Activated T-cell treated with anti-CD3 and anti-CD28 coated beads, Interleukin-2, amount 50 U/mL, for 4 hours (primary cell): ENCODE results near the gene WNT2B. TPM values are rescaled to one million over a fixed set of nuclear protein-coding genes. Genes with fewer than 3 reads are reported as not detected.
"Not testable (repeated sequence)": the region's sequence is repeated elsewhere in the genome, so short reads cannot be mapped to it uniquely, and the experiment has no call there.

Experiments used
- ATAC-seq, 2 donors: fragments of 200-7000 bp; cut with Tn5 transposase; one replicate each; pipeline ENCODE4 v1.10.0; 2021
- DNase-seq: peaks from one replicate; pipeline ENCODE4 v3.0.0-alpha.2; 2020
- H3K27me3 Mint-ChIP-seq: one replicate; pipeline ENCODE4 v1.8.0; 2021; ENCODE audit warnings: low read depth, mixed read lengths
- H3K36me3 Mint-ChIP-seq: one replicate; pipeline ENCODE4 v1.8.0; 2022; ENCODE audit warnings: mixed read lengths; ENCODE audit not compliant: insufficient read depth
- H3K4me1 Mint-ChIP-seq: one replicate; pipeline ENCODE4 v1.8.0; 2021; ENCODE audit warnings: low read depth, mixed read lengths
- H3K4me3 Mint-ChIP-seq: one replicate; pipeline ENCODE4 v1.8.0; 2021; ENCODE audit warnings: mild to moderate bottlenecking, moderate library complexity, mixed read lengths
- H3K9me3 Mint-ChIP-seq: one replicate; pipeline ENCODE4 v1.8.0; 2021; ENCODE audit warnings: mixed read lengths
- total RNA-seq, 3 donors: library from RNA; stranded (reverse); gene quantifications; one replicate each; pipeline ENCODE4 v1.2.1, GENCODE V29; 2021

The WNT2B gene
- total RNA-seq, result under 1 TPM in 2 of 3 donors, not detected in 1; 0.05 to 0.24 TPM

- peaks cover 11% of the 10 kb centered on the region for H3K4me1 Mint-ChIP-seq
- H3K9me3 Mint-ChIP-seq, result no peaks in the 10 kb centered on the region
- ATAC-seq, result peak; percentile 78 to 86
- peaks cover 24% of the 10 kb centered on the region for H3K27me3 Mint-ChIP-seq
- peak; percentile 36 for DNase-seq
- no peaks in the 10 kb centered on the region for H3K36me3 Mint-ChIP-seq
- peak within 1 kb of the TSS; percentile 77 for H3K4me3 Mint-ChIP-seq
Observed at GRCh38 chr1:112508278-112509004, at the start of gene WNT2B. WNT2B (plus strand) TSS chr1:112508965; CDS start chr1:112509263, 298 bp downstream.

DNA sequence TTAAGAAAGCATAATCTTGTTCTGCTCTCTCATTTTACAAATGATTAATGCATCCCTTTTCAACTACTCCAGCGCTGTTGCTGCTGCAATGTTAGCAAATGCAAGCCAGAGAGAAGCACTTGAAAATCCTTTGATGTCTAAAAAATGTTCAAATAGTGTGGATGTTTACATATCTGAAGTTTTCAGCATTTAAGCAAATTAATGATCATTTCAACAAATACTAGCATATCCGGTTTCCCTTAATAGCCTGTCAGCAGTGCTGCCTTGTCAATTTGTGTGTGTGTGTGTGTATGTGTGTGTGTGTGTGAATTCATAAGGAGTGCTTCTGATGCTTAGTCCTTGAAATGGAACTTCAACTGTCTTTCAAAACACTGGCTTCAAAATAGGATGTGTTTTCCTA, 48.1 kb upstream of the WNT2B start:
- no peak for DNase-seq
- Mint-ChIP-seq H3K4me1 (peaks cover 1% of the 10 kb centered on the region), H3K27me3 (peaks cover 6% of the 10 kb centered on the region), H3K4me3 (no peak overlapping the region), H3K36me3 (no peaks in the 10 kb centered on the region), H3K9me3 (no peaks in the 10 kb centered on the region)
- no peak for ATAC-seq

DNA sequence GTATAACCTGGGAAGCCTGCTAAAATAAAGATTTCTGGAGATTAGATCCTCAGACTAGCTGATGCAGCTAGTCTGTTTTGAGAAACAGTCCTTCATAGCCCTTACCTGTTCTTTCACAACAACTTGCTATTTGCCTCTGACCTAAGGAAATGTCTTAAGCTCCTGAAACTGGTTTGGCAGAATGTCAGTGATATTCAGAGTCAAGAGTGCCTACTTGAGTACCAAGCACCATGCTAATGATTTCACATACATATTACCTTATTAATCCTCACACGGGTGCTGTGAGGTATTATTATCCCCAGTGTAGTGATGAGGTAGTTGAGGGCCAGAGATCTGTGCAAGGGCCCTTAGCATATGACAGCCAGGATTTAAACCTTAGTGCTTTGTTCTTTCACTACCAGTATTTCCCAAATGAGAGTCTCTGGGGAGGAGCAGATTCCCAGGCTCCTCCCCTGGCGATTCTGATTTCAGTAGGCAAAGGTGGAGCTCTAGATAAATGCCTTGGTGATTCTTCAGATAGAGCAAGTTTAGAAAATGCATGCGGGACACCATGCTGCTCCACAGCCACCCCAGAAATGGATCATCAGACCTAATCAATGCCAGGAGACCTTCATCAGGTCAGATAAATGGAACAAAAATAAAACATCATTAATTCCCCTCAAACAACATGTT, 47.4 kb upstream of the WNT2B start:
- H3K4me3 Mint-ChIP-seq, result no peak overlapping the region
- peaks cover 7% of the 10 kb centered on the region for H3K4me1 Mint-ChIP-seq
- H3K36me3 Mint-ChIP-seq, result no peaks in the 10 kb centered on the region
- no peaks in the 10 kb centered on the region for H3K9me3 Mint-ChIP-seq
- ATAC-seq (no peak), DNase-seq (no peak)
- H3K27me3 Mint-ChIP-seq, result peaks cover 6% of the 10 kb centered on the region

- Mint-ChIP-seq H3K36me3 (no peaks in the 10 kb centered on the region), H3K27me3 (peaks cover 2% of the 10 kb centered on the region), H3K4me1 (peaks cover 7% of the 10 kb centered on the region), H3K4me3 (no peak overlapping the region), H3K9me3 (no peaks in the 10 kb centered on the region)
- no peak for ATAC-seq
- no peak for DNase-seq
Observed at GRCh38 chr1:112462953-112463279, 45.8 kb upstream of the WNT2B start.

GRCh38 chr1:112464501-112464900, 44.3 kb upstream of the WNT2B start:
- Mint-ChIP-seq H3K4me3 (no peak overlapping the region), H3K4me1 (peaks cover 7% of the 10 kb centered on the region), H3K9me3 (no peaks in the 10 kb centered on the region), H3K27me3 (peaks cover 8% of the 10 kb centered on the region), H3K36me3 (no peaks in the 10 kb centered on the region)
- DNase-seq (no peak), ATAC-seq (no peak)

GRCh38 chr1:112465122-112465521, 43.6 kb upstream of the WNT2B start:
- H3K4me3 Mint-ChIP-seq, result no peak overlapping the region
- H3K36me3 Mint-ChIP-seq, result no peaks in the 10 kb centered on the region
- DNase-seq (no peak), ATAC-seq (no peak)
- H3K4me1 Mint-ChIP-seq, result peaks cover 7% of the 10 kb centered on the region
- peaks cover 12% of the 10 kb centered on the region for H3K27me3 Mint-ChIP-seq
- H3K9me3 Mint-ChIP-seq, result no peaks in the 10 kb centered on the region

- Mint-ChIP-seq H3K36me3 (no peaks in the 10 kb centered on the region), H3K4me1 (peaks cover 7% of the 10 kb centered on the region), H3K9me3 (no peaks in the 10 kb centered on the region), H3K4me3 (peak overlapping the region; percentile 82), H3K27me3 (peaks cover 19% of the 10 kb centered on the region)
- DNase-seq, result peak; percentile 84
- ATAC-seq, result peak; percentile 97 to 98
Observed at GRCh38 chr1:112466078-112466660, 42.6 kb upstream of the WNT2B start.

GRCh38 chr1:112470324-112470723, 38.4 kb upstream of the WNT2B start:
- not testable (repeated sequence) for DNase-seq, H3K9me3 Mint-ChIP-seq, H3K4me3 Mint-ChIP-seq, H3K4me1 Mint-ChIP-seq, H3K36me3 Mint-ChIP-seq, ATAC-seq
- peaks cover 46% of the 10 kb centered on the region for H3K27me3 Mint-ChIP-seq

- peaks cover 47% of the 10 kb centered on the region for H3K27me3 Mint-ChIP-seq
Observed at GRCh38 chr1:112470966-112471365, 37.8 kb upstream of the WNT2B start.

GRCh38 chr1:112472142-112472541, 36.6 kb upstream of the WNT2B start:
- DNase-seq (no peak), ATAC-seq (no peak)
- Mint-ChIP-seq H3K9me3 (peaks cover 5% of the 10 kb centered on the region), H3K4me1 (no peaks in the 10 kb centered on the region), H3K36me3 (peaks cover 1% of the 10 kb centered on the region), H3K4me3 (no peak overlapping the region), H3K27me3 (peaks cover 47% of the 10 kb centered on the region)

More at GRCh38 chr1:112470966-112471365, 37.8 kb upstream of the WNT2B start:
- DNase-seq (no peak), ATAC-seq (no peak)
- Mint-ChIP-seq H3K4me1 (peaks cover 4% of the 10 kb centered on the region), H3K9me3 (no peaks in the 10 kb centered on the region), H3K4me3 (no peak overlapping the region), H3K36me3 (no peaks in the 10 kb centered on the region)

GRCh38 chr1:112477550-112477949, 31.2 kb upstream of the WNT2B start:
- Mint-ChIP-seq H3K27me3 (peaks cover 31% of the 10 kb centered on the region), H3K9me3 (peaks cover 24% of the 10 kb centered on the region), H3K4me3 (no peak overlapping the region), H3K4me1 (no peaks in the 10 kb centered on the region), H3K36me3 (peaks cover 4% of the 10 kb centered on the region)
- DNase-seq (no peak), ATAC-seq (no peak)

DNA sequence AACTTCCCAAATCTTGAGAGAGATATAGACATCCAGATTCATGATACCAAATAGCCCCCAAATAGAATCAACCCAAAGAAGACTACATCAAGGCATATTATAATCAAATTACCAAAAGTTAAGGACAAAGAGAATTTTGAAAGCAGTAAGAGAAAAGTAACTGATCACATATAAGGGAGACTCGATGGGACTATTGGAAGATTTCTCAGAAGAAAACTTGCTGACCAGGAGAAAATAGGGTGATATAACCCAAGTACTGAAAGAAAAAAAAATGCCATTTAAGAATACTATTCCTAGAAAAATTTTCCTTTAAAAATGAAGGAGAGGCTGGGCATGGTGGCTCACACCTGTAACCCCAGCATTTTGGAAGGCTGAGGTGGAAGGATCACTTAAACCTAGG, 30.5 kb upstream of the WNT2B start:
- no peak overlapping the region for H3K4me3 Mint-ChIP-seq
- peaks cover 4% of the 10 kb centered on the region for H3K36me3 Mint-ChIP-seq
- peaks cover 24% of the 10 kb centered on the region for H3K9me3 Mint-ChIP-seq
- peaks cover 27% of the 10 kb centered on the region for H3K27me3 Mint-ChIP-seq
- no peak for ATAC-seq
- H3K4me1 Mint-ChIP-seq, result no peaks in the 10 kb centered on the region
- DNase-seq, result no peak

- H3K27me3 Mint-ChIP-seq, result peaks cover 10% of the 10 kb centered on the region
- H3K4me1 Mint-ChIP-seq, ATAC-seq, H3K9me3 Mint-ChIP-seq, DNase-seq, H3K4me3 Mint-ChIP-seq, H3K36me3 Mint-ChIP-seq: not testable (repeated sequence)
Observed at GRCh38 chr1:112486063-112486462, 22.7 kb upstream of the WNT2B start.

- DNase-seq, ATAC-seq, H3K9me3 Mint-ChIP-seq, H3K4me3 Mint-ChIP-seq, H3K36me3 Mint-ChIP-seq, H3K4me1 Mint-ChIP-seq: not testable (repeated sequence)
- H3K27me3 Mint-ChIP-seq, result peaks cover 11% of the 10 kb centered on the region
Observed at GRCh38 chr1:112487686-112488085, 21.1 kb upstream of the WNT2B start.

- DNase-seq, result no peak
- Mint-ChIP-seq H3K4me3 (no peak overlapping the region), H3K27me3 (peaks cover 15% of the 10 kb centered on the region), H3K9me3 (no peaks in the 10 kb centered on the region), H3K36me3 (no peaks in the 10 kb centered on the region), H3K4me1 (no peaks in the 10 kb centered on the region)
- ATAC-seq, result no peak
Observed at GRCh38 chr1:112488141-112488540, 20.6 kb upstream of the WNT2B start.
